ENCODE data around the gene SIPA1L2.

Gene SIPA1L2

DNA sequence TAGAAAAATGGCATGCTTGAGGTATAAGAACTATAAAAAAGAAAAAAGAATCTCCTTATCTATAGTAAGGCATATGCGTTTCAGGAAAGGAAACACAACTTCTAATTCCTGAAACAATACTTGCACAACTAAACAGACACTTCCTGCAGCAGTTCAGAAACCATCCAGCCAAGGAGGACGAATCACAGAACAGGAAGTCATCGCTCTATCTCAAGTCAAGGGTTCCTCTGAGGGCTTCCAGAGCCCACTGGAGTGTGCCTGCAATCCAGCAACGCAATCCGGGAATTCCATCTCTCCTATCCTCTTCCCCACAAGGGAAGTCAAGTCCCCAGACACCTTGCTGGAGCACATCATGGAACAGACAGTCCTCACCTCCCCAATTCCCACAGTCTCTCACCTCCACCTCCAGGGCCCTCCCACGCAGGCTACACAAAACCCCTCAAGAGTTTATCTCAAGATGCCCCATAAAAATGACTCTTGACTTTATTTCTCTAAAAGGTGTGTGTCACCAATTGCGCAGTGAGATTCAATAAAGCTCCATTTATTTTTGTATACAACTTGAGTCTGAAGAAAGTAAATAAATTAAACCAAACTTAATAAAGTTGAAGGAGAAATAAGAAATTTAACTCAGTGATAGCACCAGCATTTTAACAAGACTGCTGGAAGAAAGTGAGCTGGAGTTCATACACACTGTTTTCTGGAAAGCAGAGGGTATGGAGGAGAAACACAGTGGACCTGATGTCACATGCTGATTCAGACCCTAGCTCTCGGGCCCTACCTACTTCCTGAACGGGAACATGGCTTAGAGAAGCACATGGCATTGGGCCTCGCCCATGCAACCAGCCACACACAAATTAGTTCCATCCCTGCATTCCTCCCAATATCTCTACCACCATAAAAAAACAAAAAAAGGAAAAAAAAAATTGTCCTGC, 39.9 kb downstream of the SIPA1L2 start:
- H3K14ac ChIP-seq (ENCODE audit: low read length), result no peak overlapping the region
- no peak overlapping the region for H3K4ac ChIP-seq (ENCODE audit: low read length)
- peaks cover 2% of the 10 kb centered on the region for H3K79me1 ChIP-seq (ENCODE audit: low read depth, low read length)
- no peak overlapping the region for H2BK12ac ChIP-seq (ENCODE audit: low read length)
- H3K4me1 ChIP-seq (ENCODE audit: control insufficient read depth in 2 of 2, insufficient read depth in 1 of 2, low read depth in 1 of 2, low read length in 2 of 2), result peaks cover 32 to 37% of the 10 kb centered on the region in 2 donors
- no peak overlapping the region for H2BK120ac ChIP-seq (ENCODE audit: low read depth, low read length)
- H3K36me3 ChIP-seq (replicated peaks in 1 of 2; ENCODE audit: control insufficient read depth in 2 of 2, insufficient read depth in 2 of 2, low read length in 2 of 2), result peaks cover 0 to 56% of the 10 kb centered on the region in 2 donors
- WGBS, 2 donors (ENCODE audit: extremely low coverage in 2 of 2, insufficient read length in 2 of 2, insufficient replicate concordance in 1 of 2), result no CpG with 5 or more reads among the region's 10 CpGs
- no peak overlapping the region for H2AK5ac ChIP-seq (ENCODE audit: low read depth, low read length)
- no peak overlapping the region for H3K9ac ChIP-seq (ENCODE audit: low read depth, low read length, poor library complexity)
- no peak overlapping the region for H3K4me2 ChIP-seq (ENCODE audit: insufficient read depth, low read length, poor library complexity, severe bottlenecking)
- DNase-seq (ENCODE audit: low spot score), result no peak
- H2BK5ac ChIP-seq (ENCODE audit: low read length), result no peak overlapping the region
- H3K23ac ChIP-seq (ENCODE audit: low read depth, low read length, poor library complexity), result no peak overlapping the region
- no peak overlapping the region for H3K18ac ChIP-seq (ENCODE audit: low read length)
- H3K4me3 ChIP-seq (ENCODE audit: low read length in 2 of 2), result no peak overlapping the region
- H3K27me3 ChIP-seq (ENCODE audit: control insufficient read depth in 3 of 3, insufficient read depth in 3 of 3, low read depth in 1 of 3, low read length in 3 of 3), result no peaks in the 10 kb centered on the region
- H2AFZ ChIP-seq (ENCODE audit: low read length), result no peak overlapping the region
- H2BK15ac ChIP-seq (ENCODE audit: low read length), result no peak overlapping the region
- H3K9me3 ChIP-seq (replicated peaks in 1 of 2; ENCODE audit: control insufficient read depth in 2 of 2, insufficient read depth in 1 of 2, low read depth in 1 of 2, low read length in 2 of 2), result no peaks in the 10 kb centered on the region
- no peak overlapping the region for H4K91ac ChIP-seq (ENCODE audit: low read depth, low read length, poor library complexity)
- H4K8ac ChIP-seq (ENCODE audit: low read depth, low read length), result no peak overlapping the region
- H3K27ac ChIP-seq (replicated peaks; ENCODE audit: low read length), result no peak overlapping the region

DNA sequence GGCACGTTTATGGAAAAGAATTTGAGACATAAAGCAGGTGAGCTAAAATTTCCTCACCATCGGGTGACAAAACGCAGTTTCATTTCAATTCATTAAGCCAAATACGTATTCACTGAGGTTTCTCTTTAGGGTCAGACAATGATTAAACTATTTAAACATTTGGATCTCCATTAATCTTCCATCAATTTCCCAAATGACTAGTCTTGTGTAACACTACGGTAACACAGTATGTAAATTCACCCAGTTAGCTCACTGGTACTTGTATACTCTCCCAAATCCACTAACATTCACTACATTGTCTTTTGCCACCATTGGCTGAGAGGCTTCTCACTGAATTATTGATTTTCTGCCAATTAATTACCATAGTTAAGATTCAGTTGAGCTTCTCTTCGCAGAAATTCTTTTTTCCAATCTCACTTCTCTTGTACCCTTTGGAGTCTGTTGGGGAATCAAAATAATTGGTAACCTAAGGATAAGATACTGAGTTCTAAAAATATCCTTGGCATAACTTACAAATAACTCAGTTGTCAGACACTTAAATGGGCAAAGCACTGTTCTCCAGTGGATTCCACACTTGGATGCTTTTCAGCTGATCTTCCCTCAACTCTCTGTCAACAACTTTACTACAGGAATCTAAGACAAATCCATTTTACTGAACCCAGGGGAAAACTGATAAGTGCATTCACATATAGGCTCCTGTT, 40.7 kb downstream of the SIPA1L2 start:
- DNase-seq (ENCODE audit: low spot score), result no peak
- Histone ChIP-seq H3K18ac (ENCODE audit: low read length) (no peak overlapping the region), H2BK15ac (ENCODE audit: low read length) (no peak overlapping the region), H3K9ac (ENCODE audit: low read depth, low read length, poor library complexity) (no peak overlapping the region), H4K91ac (ENCODE audit: low read depth, low read length, poor library complexity) (no peak overlapping the region), H3K27me3 (ENCODE audit: control insufficient read depth in 3 of 3, insufficient read depth in 3 of 3, low read depth in 1 of 3, low read length in 3 of 3) (no peaks in the 10 kb centered on the region), H2BK120ac (ENCODE audit: low read depth, low read length) (no peak overlapping the region), H3K79me1 (ENCODE audit: low read depth, low read length) (peaks cover 2% of the 10 kb centered on the region), H3K4me3 (ENCODE audit: low read length in 2 of 2) (no peak overlapping the region), H3K4ac (ENCODE audit: low read length) (no peak overlapping the region), H3K14ac (ENCODE audit: low read length) (no peak overlapping the region), H2AFZ (ENCODE audit: low read length) (no peak overlapping the region), H3K4me2 (ENCODE audit: insufficient read depth, low read length, poor library complexity, severe bottlenecking) (no peak overlapping the region), H4K8ac (ENCODE audit: low read depth, low read length) (no peak overlapping the region), H3K36me3 (replicated peaks in 1 of 2; ENCODE audit: control insufficient read depth in 2 of 2, insufficient read depth in 2 of 2, low read length in 2 of 2) (peaks cover 0 to 64% of the 10 kb centered on the region in 2 donors), H2BK12ac (ENCODE audit: low read length) (no peak overlapping the region), H3K4me1 (ENCODE audit: control insufficient read depth in 2 of 2, insufficient read depth in 1 of 2, low read depth in 1 of 2, low read length in 2 of 2) (peaks cover 26 to 29% of the 10 kb centered on the region in 2 donors), H2BK5ac (ENCODE audit: low read length) (no peak overlapping the region), H3K27ac (replicated peaks; ENCODE audit: low read length) (no peak overlapping the region), H2AK5ac (ENCODE audit: low read depth, low read length) (no peak overlapping the region), H3K9me3 (replicated peaks in 1 of 2; ENCODE audit: control insufficient read depth in 2 of 2, insufficient read depth in 1 of 2, low read depth in 1 of 2, low read length in 2 of 2) (no peaks in the 10 kb centered on the region), H3K23ac (ENCODE audit: low read depth, low read length, poor library complexity) (no peak overlapping the region)
- WGBS, 2 donors (ENCODE audit: extremely low coverage in 2 of 2, insufficient read length in 2 of 2, insufficient replicate concordance in 1 of 2), result no CpG with 5 or more reads among the region's 6 CpGs

- H3K4me2 ChIP-seq (ENCODE audit: insufficient read depth, low read length, poor library complexity, severe bottlenecking), result no peak overlapping the region
- no peak overlapping the region for H3K23ac ChIP-seq (ENCODE audit: low read depth, low read length, poor library complexity)
- H3K36me3 ChIP-seq (replicated peaks in 1 of 2; ENCODE audit: control insufficient read depth in 2 of 2, insufficient read depth in 2 of 2, low read length in 2 of 2), result peaks cover 0 to 76% of the 10 kb centered on the region in 2 donors
- H3K79me1 ChIP-seq (ENCODE audit: low read depth, low read length), result peaks cover 2% of the 10 kb centered on the region
- H2AK5ac ChIP-seq (ENCODE audit: low read depth, low read length), result no peak overlapping the region
- no peak overlapping the region for H4K8ac ChIP-seq (ENCODE audit: low read depth, low read length)
- no peak overlapping the region for H3K27ac ChIP-seq (replicated peaks; ENCODE audit: low read length)
- H4K91ac ChIP-seq (ENCODE audit: low read depth, low read length, poor library complexity), result no peak overlapping the region
- no peak for DNase-seq (ENCODE audit: low spot score)
- H3K9ac ChIP-seq (ENCODE audit: low read depth, low read length, poor library complexity), result no peak overlapping the region
- H3K27me3 ChIP-seq (ENCODE audit: control insufficient read depth in 3 of 3, insufficient read depth in 3 of 3, low read depth in 1 of 3, low read length in 3 of 3), result no peaks in the 10 kb centered on the region
- no peak overlapping the region for H2BK120ac ChIP-seq (ENCODE audit: low read depth, low read length)
- H3K9me3 ChIP-seq (replicated peaks in 1 of 2; ENCODE audit: control insufficient read depth in 2 of 2, insufficient read depth in 1 of 2, low read depth in 1 of 2, low read length in 2 of 2), result no peaks in the 10 kb centered on the region
- H2BK15ac ChIP-seq (ENCODE audit: low read length), result no peak overlapping the region
- peaks cover 12 to 17% of the 10 kb centered on the region in 2 donors for H3K4me1 ChIP-seq (ENCODE audit: control insufficient read depth in 2 of 2, insufficient read depth in 1 of 2, low read depth in 1 of 2, low read length in 2 of 2)
- no peak overlapping the region for H2BK12ac ChIP-seq (ENCODE audit: low read length)
- H3K4ac ChIP-seq (ENCODE audit: low read length), result no peak overlapping the region
- no CpG with 5 or more reads among the region's 11 CpGs for WGBS, 2 donors (ENCODE audit: extremely low coverage in 2 of 2, insufficient read length in 2 of 2, insufficient replicate concordance in 1 of 2)
- no peak overlapping the region for H3K14ac ChIP-seq (ENCODE audit: low read length)
- no peak overlapping the region for H2AFZ ChIP-seq (ENCODE audit: low read length)
- no peak overlapping the region for H3K18ac ChIP-seq (ENCODE audit: low read length)
- H2BK5ac ChIP-seq (ENCODE audit: low read length), result no peak overlapping the region
- no peak overlapping the region for H3K4me3 ChIP-seq (ENCODE audit: low read length in 2 of 2)
Measured at GRCh38 chr1:232587141-232588008, 42.6 kb downstream of the SIPA1L2 start.

All from neuronal stem cell (in vitro differentiated cells).